Activated CD4-positive, alpha-beta memory T cell treated with anti-CD3 and anti-CD28 coated beads, Interleukin-2, amount 10 ng/mL, durations not matched to agents 7 days and 5 days (primary cell): Measurements from ENCODE around the gene ELAVL1. TPM values are rescaled to one million over a fixed set of nuclear protein-coding genes. Genes with fewer than 3 reads are reported as not detected.
"Not testable (repeated sequence)": the region's sequence is repeated elsewhere in the genome, so short reads cannot be mapped to it uniquely, and the experiment has no call there.

ENCODE experiments used
- CTCF ChIA-PET: fragments of 350-600 bp; sonication (Branson Sonifier 250); formaldehyde crosslinking; loops from one replicate; lab custom pipeline; 2021; ENCODE audit warnings: antibody characterized with exemption, inconsistent platforms; lab: Charles Lee
- POLR2A ChIA-PET: fragments of 350-600 bp; sonication (Branson Sonifier 250); formaldehyde crosslinking; loops from one replicate; lab custom pipeline; 2021; ENCODE audit warnings: antibody characterized with exemption; lab: Charles Lee
- DNase-seq: peaks from one replicate; pipeline ENCODE4 v3.0.0-alpha.2; 2020
- H3K27ac Mint-ChIP-seq: one replicate; pipeline ENCODE4 v1.8.0; 2021; ENCODE audit warnings: mild to moderate bottlenecking, mixed read lengths
- H3K27me3 Mint-ChIP-seq: one replicate; pipeline ENCODE4 v1.8.0; 2021; ENCODE audit warnings: mixed read lengths
- H3K36me3 Mint-ChIP-seq: one replicate; pipeline ENCODE4 v1.8.0; 2021; ENCODE audit warnings: low read depth, mixed read lengths
- H3K4me1 Mint-ChIP-seq: one replicate; pipeline ENCODE4 v1.8.0; 2021; ENCODE audit warnings: mixed read lengths
- H3K4me3 Mint-ChIP-seq: one replicate; pipeline ENCODE4 v1.8.0; 2021; ENCODE audit warnings: mild to moderate bottlenecking, mixed read lengths
- H3K9me3 Mint-ChIP-seq: one replicate; pipeline ENCODE4 v1.8.0; 2021; ENCODE audit warnings: mixed read lengths
- total RNA-seq, 2 experiments: library from RNA; stranded (reverse); gene quantifications; one replicate each; pipeline ENCODE4 v1.2.3, GENCODE V29; 2021

The ELAVL1 gene
- total RNA-seq, 2 experiments from 2014 or later, result 93.6 to 102 TPM

GRCh38 chr19:8034178-8034525 is 28.7 kb upstream of the ELAVL1 start:
- ChIA-PET CTCF (no interaction called here), POLR2A (no interaction called here)
- Mint-ChIP-seq H3K27ac (no peak overlapping the region), H3K4me1 (no peaks in the 10 kb centered on the region), H3K4me3 (no peak overlapping the region), H3K9me3 (no peaks in the 10 kb centered on the region), H3K36me3 (no peaks in the 10 kb centered on the region), H3K27me3 (peaks cover 7% of the 10 kb centered on the region)
- DNase-seq, result no peak

- H3K4me1 Mint-ChIP-seq, H3K27ac Mint-ChIP-seq, DNase-seq, H3K4me3 Mint-ChIP-seq, H3K36me3 Mint-ChIP-seq, POLR2A ChIA-PET, H3K27me3 Mint-ChIP-seq, CTCF ChIA-PET, H3K9me3 Mint-ChIP-seq: not testable (repeated sequence)
Observed at GRCh38 chr19:8033287-8034177, 28.1 kb upstream of the ELAVL1 start.

- Mint-ChIP-seq H3K4me1 (no peaks in the 10 kb centered on the region), H3K27ac (no peak overlapping the region), H3K27me3 (peaks cover 5% of the 10 kb centered on the region), H3K9me3 (no peaks in the 10 kb centered on the region), H3K4me3 (no peak overlapping the region), H3K36me3 (no peaks in the 10 kb centered on the region)
- no peak for DNase-seq
- ChIA-PET POLR2A (no interaction called here), CTCF (interaction anchor here (0.6 kb wide), 1 partner anchor 323 kb away, joined by 3 read pairs; no protein-coding TSS in a partner anchor)
Observed at GRCh38 chr19:8030960-8031359, 25.5 kb upstream of the ELAVL1 start.

DNA sequence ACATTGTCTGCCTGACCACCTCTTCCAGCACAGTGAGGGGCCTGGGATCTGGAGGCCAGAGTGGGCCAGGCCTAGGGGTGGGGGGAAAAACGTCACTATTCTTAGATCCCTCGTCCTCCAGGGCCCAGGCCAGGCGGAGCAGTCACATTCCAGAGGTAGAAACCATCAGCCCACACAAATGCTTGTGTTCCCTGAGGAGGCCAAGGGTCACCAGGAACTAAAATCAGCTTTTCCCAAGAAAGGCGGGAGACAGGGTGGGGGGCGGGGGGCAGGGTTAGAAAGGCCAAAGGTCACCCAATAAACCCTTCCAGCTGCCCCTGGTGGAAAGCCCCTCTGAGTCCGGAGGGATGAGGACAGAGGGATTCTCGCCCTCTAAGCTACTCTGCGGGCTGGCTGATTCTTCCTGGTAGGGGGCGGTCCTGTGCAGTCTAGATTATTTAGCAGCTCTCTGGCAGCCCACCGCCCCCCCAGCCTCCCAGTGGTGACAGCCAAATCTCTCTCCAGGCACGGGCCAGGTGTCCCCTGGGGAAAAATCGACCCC is 23.6 kb upstream of the ELAVL1 start:
- no peak overlapping the region for H3K4me3 Mint-ChIP-seq
- ChIA-PET POLR2A (no interaction called here), CTCF (interaction anchor here (0.6 kb wide), 1 partner anchor 8 kb away, joined by 6 read pairs; no protein-coding TSS in a partner anchor)
- no peaks in the 10 kb centered on the region for H3K36me3 Mint-ChIP-seq
- peaks cover 2% of the 10 kb centered on the region for H3K27me3 Mint-ChIP-seq
- H3K27ac Mint-ChIP-seq, result no peak overlapping the region
- H3K9me3 Mint-ChIP-seq, result no peaks in the 10 kb centered on the region
- no peaks in the 10 kb centered on the region for H3K4me1 Mint-ChIP-seq
- no peak for DNase-seq

DNA sequence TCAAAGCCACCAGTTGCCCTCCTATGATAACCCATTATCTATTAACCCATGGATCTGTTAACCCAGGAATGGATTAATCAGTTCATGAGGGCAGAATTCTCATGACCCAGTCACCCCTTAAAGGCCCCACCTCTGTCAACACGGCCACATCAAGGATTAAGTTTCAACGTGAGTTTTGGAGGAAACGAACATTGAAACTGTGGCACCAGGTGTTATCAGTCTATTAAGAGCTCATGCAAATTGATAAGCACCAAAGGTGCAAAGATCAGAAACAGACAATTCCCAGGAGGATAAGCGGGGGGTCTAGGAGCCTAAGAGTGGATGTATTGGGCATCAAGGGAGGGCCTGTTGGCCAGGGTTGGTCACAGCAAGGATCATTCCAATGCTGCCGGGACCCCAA is 19.9 kb upstream of the ELAVL1 start:
- Mint-ChIP-seq H3K9me3 (no peaks in the 10 kb centered on the region), H3K27ac (no peak overlapping the region), H3K4me3 (no peak overlapping the region), H3K4me1 (no peaks in the 10 kb centered on the region), H3K27me3 (no peaks in the 10 kb centered on the region), H3K36me3 (no peaks in the 10 kb centered on the region)
- no peak for DNase-seq
- ChIA-PET CTCF (no interaction called here), POLR2A (no interaction called here)

GRCh38 chr19:8024256-8024655 is 18.8 kb upstream of the ELAVL1 start:
- H3K27ac Mint-ChIP-seq, H3K36me3 Mint-ChIP-seq, DNase-seq, CTCF ChIA-PET, H3K4me3 Mint-ChIP-seq, POLR2A ChIA-PET, H3K4me1 Mint-ChIP-seq, H3K9me3 Mint-ChIP-seq, H3K27me3 Mint-ChIP-seq: not testable (repeated sequence)

- no peak for DNase-seq
- no peak overlapping the region for H3K4me3 Mint-ChIP-seq
- H3K9me3 Mint-ChIP-seq, result no peaks in the 10 kb centered on the region
- no peaks in the 10 kb centered on the region for H3K27me3 Mint-ChIP-seq
- ChIA-PET CTCF (no interaction called here), POLR2A (no interaction called here)
- H3K27ac Mint-ChIP-seq, result no peak overlapping the region
- H3K4me1 Mint-ChIP-seq, result no peaks in the 10 kb centered on the region
- no peaks in the 10 kb centered on the region for H3K36me3 Mint-ChIP-seq
Observed at GRCh38 chr19:8023371-8023770, 17.9 kb upstream of the ELAVL1 start.

DNA sequence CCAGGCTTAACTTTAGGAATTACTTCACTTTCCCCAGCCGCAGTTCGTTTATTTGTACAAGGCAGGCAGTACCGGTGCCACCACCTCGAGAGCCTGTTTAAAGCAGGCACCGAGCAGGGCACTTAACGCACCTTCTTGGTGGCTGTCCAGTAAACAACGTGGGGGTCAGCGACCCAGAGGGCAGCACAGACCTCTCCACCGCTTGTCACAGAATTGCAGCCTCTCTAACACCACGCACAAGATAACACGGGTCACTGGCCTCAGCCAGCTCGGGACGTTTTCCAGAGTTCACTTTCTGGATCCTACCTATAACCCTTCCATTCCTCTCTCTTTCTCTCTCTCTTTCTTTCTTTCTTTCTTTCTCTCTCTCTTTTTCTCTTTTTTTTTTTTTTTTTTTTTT is 16.8 kb upstream of the ELAVL1 start:
- H3K27me3 Mint-ChIP-seq, result no peaks in the 10 kb centered on the region
- ChIA-PET POLR2A (no interaction called here), CTCF (no interaction called here)
- H3K4me3 Mint-ChIP-seq, result no peak overlapping the region
- H3K36me3 Mint-ChIP-seq, result no peaks in the 10 kb centered on the region
- no peak overlapping the region for H3K27ac Mint-ChIP-seq
- no peak for DNase-seq
- no peaks in the 10 kb centered on the region for H3K9me3 Mint-ChIP-seq
- peaks cover 2% of the 10 kb centered on the region for H3K4me1 Mint-ChIP-seq

GRCh38 chr19:8021374-8021773 is 15.9 kb upstream of the ELAVL1 start:
- CTCF ChIA-PET, result no interaction called here
- Mint-ChIP-seq H3K27ac (no peak overlapping the region), H3K9me3 (no peaks in the 10 kb centered on the region), H3K36me3 (no peaks in the 10 kb centered on the region), H3K4me3 (no peak overlapping the region), H3K4me1 (peaks cover 2% of the 10 kb centered on the region), H3K27me3 (no peaks in the 10 kb centered on the region)
- POLR2A ChIA-PET, result no interaction called here
- DNase-seq, result no peak

DNA sequence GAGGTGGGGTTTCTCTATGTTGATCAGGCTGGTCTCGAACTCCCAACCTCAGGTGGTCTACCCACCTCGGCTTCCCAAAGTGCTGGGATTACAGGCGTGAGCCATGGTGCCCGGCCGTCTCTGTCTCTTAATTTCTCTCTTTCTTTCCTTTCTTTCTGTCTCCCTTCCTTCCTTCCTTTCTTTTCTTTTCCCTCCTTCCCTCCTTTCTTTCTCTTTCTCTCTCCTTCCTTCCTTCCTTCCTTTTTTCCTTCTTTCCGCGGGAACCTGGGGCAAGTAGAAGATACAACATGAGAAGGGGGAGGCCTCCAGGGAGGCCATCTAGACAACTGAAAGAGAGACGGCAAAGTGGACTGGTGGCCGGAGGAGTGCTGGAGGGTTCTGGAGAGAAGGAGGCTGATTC is 15.2 kb upstream of the ELAVL1 start:
- Mint-ChIP-seq H3K4me3 (no peak overlapping the region), H3K9me3 (no peaks in the 10 kb centered on the region), H3K36me3 (no peaks in the 10 kb centered on the region), H3K27ac (no peak overlapping the region), H3K27me3 (no peaks in the 10 kb centered on the region), H3K4me1 (peaks cover 2% of the 10 kb centered on the region)
- ChIA-PET CTCF (no interaction called here), POLR2A (no interaction called here)
- DNase-seq, result no peak

GRCh38 chr19:8017808-8018207 is 12.4 kb upstream of the ELAVL1 start:
- ChIA-PET POLR2A (no interaction called here), CTCF (interaction anchor here (0.5 kb wide), 1 partner anchor 1856 kb away, joined by 4 read pairs; no protein-coding TSS in a partner anchor)
- H3K4me3 Mint-ChIP-seq, result no peak overlapping the region
- peak; percentile 47 for DNase-seq
- H3K27ac Mint-ChIP-seq, result no peak overlapping the region
- no peaks in the 10 kb centered on the region for H3K9me3 Mint-ChIP-seq
- H3K36me3 Mint-ChIP-seq, result no peaks in the 10 kb centered on the region
- H3K27me3 Mint-ChIP-seq, result no peaks in the 10 kb centered on the region
- H3K4me1 Mint-ChIP-seq, result peaks cover 2% of the 10 kb centered on the region

- no peaks in the 10 kb centered on the region for H3K9me3 Mint-ChIP-seq
- H3K27me3 Mint-ChIP-seq, result no peaks in the 10 kb centered on the region
- ChIA-PET POLR2A (interaction anchor here (0.7 to 2.5 kb wide), 3 partner anchors 61 to 301 kb away, joined by 3 to 18 read pairs (median 4); partner anchors contain the start of gene TIMM44), CTCF (interaction anchor here (1.1 to 4.5 kb wide), 3 partner anchors 10 to 61 kb away, joined by 6 to 25 read pairs (median 17); partner anchors contain the start of gene TIMM44)
- DNase-seq, result peak; percentile 22
- peak overlapping the region; percentile 86 for H3K4me3 Mint-ChIP-seq
- H3K4me1 Mint-ChIP-seq, result peaks cover 38% of the 10 kb centered on the region
- H3K36me3 Mint-ChIP-seq, result peaks cover 16% of the 10 kb centered on the region
- H3K27ac Mint-ChIP-seq, result peak overlapping the region; percentile 85
Observed at GRCh38 chr19:8004723-8005513, 523 bp downstream of the ELAVL1 start.

DNA sequence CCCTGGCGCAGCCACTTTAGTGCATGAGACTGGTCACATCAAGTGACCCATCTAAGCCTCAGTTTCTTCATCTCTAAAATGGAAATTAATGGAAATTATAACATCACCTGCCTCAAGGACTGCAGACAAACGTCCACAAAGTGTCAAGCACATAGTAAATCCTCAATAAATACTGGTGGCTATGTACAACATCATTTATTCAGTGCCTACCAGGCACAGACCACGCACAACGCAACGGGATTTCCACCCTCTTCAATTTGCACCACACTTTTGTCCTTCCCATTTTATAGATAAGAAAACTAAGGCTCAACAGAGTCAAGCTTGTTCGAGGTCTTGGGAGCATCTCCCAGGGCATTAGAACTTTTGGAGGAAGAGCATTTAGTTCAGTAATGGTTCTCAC is 1.4 kb downstream of the ELAVL1 start:
- Mint-ChIP-seq H3K4me1 (peaks cover 39% of the 10 kb centered on the region), H3K27ac (peak overlapping the region; percentile 85)

More for the DNA sequence above, 1.4 kb downstream of the ELAVL1 start:
- no peak for DNase-seq
- Mint-ChIP-seq H3K27me3 (no peaks in the 10 kb centered on the region), H3K9me3 (no peaks in the 10 kb centered on the region), H3K36me3 (peaks cover 16% of the 10 kb centered on the region), H3K4me3 (peak overlapping the region; percentile 86)
- POLR2A ChIA-PET, result interaction anchor here (1.8 to 2.5 kb wide), 2 partner anchors 60 to 83 kb away, joined by 4 to 18 read pairs; partner anchors contain the start of gene TIMM44
- CTCF ChIA-PET, result interaction anchor here (2.6 to 4.5 kb wide), 2 partner anchors 33 to 60 kb away, joined by 17 to 25 read pairs; partner anchors contain the start of gene TIMM44
